Measurements from ENCODE around the gene GUCY1B1.

DNA sequence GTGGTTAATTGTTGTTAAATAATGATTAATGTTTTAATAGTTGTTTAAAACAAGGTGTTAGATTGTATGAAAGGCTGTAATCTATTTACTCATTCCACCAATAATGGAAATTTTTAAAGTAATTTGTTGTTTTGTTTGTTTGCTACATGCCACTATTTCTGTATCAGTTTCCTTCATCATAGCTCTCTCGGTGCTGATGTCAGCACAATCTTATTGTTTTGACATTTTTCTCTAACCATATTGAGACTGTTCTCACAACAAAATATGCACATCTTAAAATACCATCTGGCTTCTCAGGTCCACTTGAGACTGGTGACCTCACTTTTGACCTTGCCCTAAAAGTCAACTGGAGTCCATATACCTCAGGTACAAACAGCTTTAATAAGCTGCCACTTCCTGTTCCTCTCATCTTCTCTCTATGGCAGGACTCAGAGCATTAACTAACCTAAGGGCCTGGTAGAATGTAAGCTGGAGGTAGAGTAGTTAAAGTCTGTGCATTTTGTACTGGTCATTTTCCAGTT, 1.0 kb upstream of the GUCY1B1 start:
- TF ChIP-seq, protein P1, sequence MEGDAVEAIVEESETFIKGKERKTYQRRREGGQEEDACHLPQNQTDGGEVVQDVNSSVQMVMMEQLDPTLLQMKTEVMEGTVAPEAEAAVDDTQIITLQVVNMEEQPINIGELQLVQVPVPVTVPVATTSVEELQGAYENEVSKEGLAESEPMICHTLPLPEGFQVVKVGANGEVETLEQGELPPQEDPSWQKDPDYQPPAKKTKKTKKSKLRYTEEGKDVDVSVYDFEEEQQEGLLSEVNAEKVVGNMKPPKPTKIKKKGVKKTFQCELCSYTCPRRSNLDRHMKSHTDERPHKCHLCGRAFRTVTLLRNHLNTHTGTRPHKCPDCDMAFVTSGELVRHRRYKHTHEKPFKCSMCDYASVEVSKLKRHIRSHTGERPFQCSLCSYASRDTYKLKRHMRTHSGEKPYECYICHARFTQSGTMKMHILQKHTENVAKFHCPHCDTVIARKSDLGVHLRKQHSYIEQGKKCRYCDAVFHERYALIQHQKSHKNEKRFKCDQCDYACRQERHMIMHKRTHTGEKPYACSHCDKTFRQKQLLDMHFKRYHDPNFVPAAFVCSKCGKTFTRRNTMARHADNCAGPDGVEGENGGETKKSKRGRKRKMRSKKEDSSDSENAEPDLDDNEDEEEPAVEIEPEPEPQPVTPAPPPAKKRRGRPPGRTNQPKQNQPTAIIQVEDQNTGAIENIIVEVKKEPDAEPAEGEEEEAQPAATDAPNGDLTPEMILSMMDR (IDR thresholded peaks at IDR 0.05; ENCODE audit: poor library complexity) = no peak
- TF ChIP-seq EZH2 (IDR thresholded peaks at IDR 0.05; ENCODE audit: borderline replicate concordance) = no peak

Measured in hepatocyte (in vitro differentiated cells).